A549 (cell line): ENCODE measurements around the gene PKHD1. TPM values are rescaled to one million over a fixed set of nuclear protein-coding genes. Genes with fewer than 3 reads are reported as not detected.

Source experiments
- ATAC-seq, 2 experiments: fragments of 200-7000 bp in 1 of 2; fragments of >200 bp in 1 of 2; cut with Nextera tagmentation in 1 of 2; cut with Tn5 transposase in 1 of 2; 3 replicates each; pipeline versions ENCODE4 v1.8.0 to v1.9.1; 2018 to 2020; ENCODE audit warnings: mild to moderate bottlenecking in 1 of 2, moderate library complexity in 1 of 2
- CTCF ChIA-PET: fragments of 300-600 bp; sonication (Branson Sonifier 250); formaldehyde crosslinking; extraction: SDS; loops from one replicate; lab custom pipeline; 2021; ENCODE audit warnings: antibody characterized with exemption, inconsistent platforms; lab: Yijun Ruan, JAX
- POLR2A ChIA-PET: fragments of 350-600 bp; formaldehyde crosslinking; extraction: SDS; loops from one replicate; lab custom pipeline; 2021; ENCODE audit warnings: antibody characterized with exemption, inconsistent platforms; lab: Yijun Ruan, JAX
- DNase-seq, 2 experiments: peaks; one replicate each; pipeline versions ENCODE4 v3.0.0 to v3.0.0-alpha.2; 2011 to 2016; ENCODE audit warnings: low read depth in 1 of 2, low spot score in 1 of 2
- FAIRE-seq: peaks from 2 replicates; lab custom pipeline; 2011; peaks lifted over from hg19 to GRCh38; lab: Jason Lieb, UNC
- H3K27ac ChIP-seq, 2 experiments: fragments of >200 bp; sonication (Bioruptor Twin); formaldehyde crosslinking; 3 replicates each; pipeline ENCODE4 v1.5.1; 2016 to 2017
- H3K4me1 ChIP-seq: fragments of >200 bp; sonication (Bioruptor Twin); formaldehyde crosslinking; 3 replicates; pipeline ENCODE4 v1.6.1; 2016
- H3K4me2 ChIP-seq: fragments of >200 bp; sonication (Bioruptor Twin); formaldehyde crosslinking; 3 replicates; pipeline ENCODE4 v1.6.1; 2016
- H3K4me3 ChIP-seq: fragments of >200 bp; sonication (Bioruptor Twin); formaldehyde crosslinking; 3 replicates; pipeline ENCODE4 v1.5.1; 2016
- H3K9me3 ChIP-seq: fragments of >200 bp; sonication (Bioruptor Twin); formaldehyde crosslinking; 3 replicates; pipeline ENCODE4 v1.6.1; 2016
- BHLHE40 ChIP-seq: IDR thresholded peaks from 2 replicates; pipeline ENCODE4 v1.6.1; 2012; ENCODE audit warnings: low read depth, low read length, inconsistent platforms
- CBX2 ChIP-seq: fragments of 200-600 bp; sonication (generic); IDR thresholded peaks from 2 replicates; pipeline ENCODE4 v1.6.1; 2016; ENCODE audit warnings: low read depth, mild to moderate bottlenecking, borderline replicate concordance
- CHD2 ChIP-seq: fragments of 150-350 bp; IDR thresholded peaks from 2 replicates; pipeline ENCODE4 v1.6.1; 2014; ENCODE audit warnings: low read length; ENCODE audit not compliant: partially characterized antibody
- CHD4 ChIP-seq: fragments of 200-600 bp; sonication (generic); IDR thresholded peaks from 2 replicates; pipeline ENCODE4 v1.6.1; 2016; ENCODE audit warnings: antibody characterized with exemption, mild to moderate bottlenecking, borderline replicate concordance
- HES2 ChIP-seq: fragments of >200 bp; sonication (Bioruptor Twin); formaldehyde crosslinking; IDR thresholded peaks from 2 replicates; pipeline ENCODE4 v1.6.1; 2016
- HEYL ChIP-seq: fragments of 250-450 bp; sonication (Bioruptor Pico); IDR thresholded peaks from 2 replicates; pipeline ENCODE4 v1.8.0; 2021; ENCODE audit warnings: mild to moderate bottlenecking, moderate library complexity
- HOXB13 ChIP-seq: fragments of 250-450 bp; sonication (Bioruptor Pico); IDR thresholded peaks from 2 replicates; pipeline ENCODE4 v1.5.0; 2020; ENCODE audit warnings: low read depth, mild to moderate bottlenecking, moderate library complexity
- JUN ChIP-seq, 2 experiments: fragments of >200 bp; sonication (Bioruptor Twin); formaldehyde crosslinking; IDR thresholded peaks; 2 replicates in 1 of 2; 3 replicates in 1 of 2; pipeline ENCODE4 v1.6.1; 2016 to 2017
- NFE2L2 ChIP-seq: fragments of 150-350 bp; conservative IDR thresholded peaks from 2 replicates; pipeline ENCODE4 v1.6.1; 2014; ENCODE audit warnings: low read length
- NPAS2 ChIP-seq: fragments of 250-450 bp; sonication (Bioruptor Pico); IDR thresholded peaks from 2 replicates; pipeline ENCODE4 v1.8.0; 2022; ENCODE audit warnings: mild to moderate bottlenecking, moderate library complexity, borderline replicate concordance
- NR3C1 ChIP-seq: fragments of >200 bp; sonication (Bioruptor Twin); formaldehyde crosslinking; IDR thresholded peaks from 3 replicates; pipeline ENCODE4 v1.6.1; 2017
- POLR2AphosphoS2 ChIP-seq: conservative IDR thresholded peaks from 2 replicates; pipeline ENCODE4 v1.6.1; 2012; ENCODE audit warnings: low read length, improper control_type of control experiment, inconsistent platforms
- RARB ChIP-seq: fragments of 250-450 bp; sonication (Bioruptor Pico); IDR thresholded peaks from 2 replicates; pipeline ENCODE4 v1.8.0; 2021; ENCODE audit warnings: mild to moderate bottlenecking, moderate library complexity
- RFX5 ChIP-seq: fragments of 450-650 bp; IDR thresholded peaks from 2 replicates; pipeline ENCODE4 v1.7.1; 2014; ENCODE audit warnings: antibody characterized with exemption, mild to moderate bottlenecking, moderate library complexity
- RNF2 ChIP-seq: fragments of 200-600 bp; sonication (generic); IDR thresholded peaks from 2 replicates; pipeline ENCODE4 v1.6.1; 2016; ENCODE audit warnings: low read depth, mild to moderate bottlenecking, antibody characterized with exemption, moderate library complexity, borderline replicate concordance
- SMC3 ChIP-seq: fragments of >200 bp; sonication (Bioruptor Twin); formaldehyde crosslinking; IDR thresholded peaks from 3 replicates; pipeline ENCODE4 v1.6.1; 2018; ENCODE audit warnings: inconsistent platforms
- TFCP2L1 ChIP-seq: fragments of 250-450 bp; sonication (Bioruptor Pico); IDR thresholded peaks from 2 replicates; pipeline ENCODE4 v1.5.0; 2021; ENCODE audit warnings: mild to moderate bottlenecking
- WGBS: methylation state at CpG from one replicate; pipeline ENCODE4 v1.1.6; 2017; ENCODE audit errors: missing lambda C conversion rate; 5-methylcytosine and 5-hydroxymethylcytosine counted together
- polyA plus RNA-seq, 4 experiments: library from polyadenylated mRNA; depleted of rRNA in 3 of 4; stranded (reverse); fragments of >200 nt; fragmentation: RNase III in 1 of 4; extraction: RNeasy Plus Mini Kit Qiagen cat#74134 plus additional on column Dnase treatment in 1 of 4; gene quantifications; 2 replicates in 3 of 4; 3 replicates in 1 of 4; pipeline ENCODE4 v1.2.3, GENCODE V29; 2011 to 2017
- TF ChIP-seq, protein P1 (sequence below): fragments of >200 bp; sonication (Bioruptor Twin); formaldehyde crosslinking; IDR thresholded peaks from 3 replicates; pipeline ENCODE4 v1.5.1; 2016
- TF ChIP-seq, protein P2 (sequence below): fragments of 250-450 bp; sonication (Bioruptor Pico); IDR thresholded peaks from 2 replicates; pipeline ENCODE4 v1.5.0; 2021; ENCODE audit warnings: mild to moderate bottlenecking, moderate library complexity, borderline replicate concordance
- TF ChIP-seq, protein P3 (sequence below): fragments of 250-450 bp; sonication (Bioruptor Pico); IDR thresholded peaks from 2 replicates; pipeline ENCODE4 v1.5.0; 2020; ENCODE audit warnings: low read depth, mild to moderate bottlenecking, moderate library complexity
- TF ChIP-seq, protein P4 (sequence below): IDR thresholded peaks from 2 replicates; pipeline ENCODE4 v1.6.1; 2012; ENCODE audit warnings: low read depth, borderline replicate concordance

Gene PKHD1
- polyA plus RNA-seq, 2 of the 4 experiments (the other 2 are of a cell fraction), result not detected

- TF ChIP-seq RFX5 (no peak), CBX2 (no peak), RNF2 (no peak), SMC3 (no peak), HEYL (CRISPR knock-in tag) (no peak), CHD2 (no peak)
- TF ChIP-seq, protein P1, sequence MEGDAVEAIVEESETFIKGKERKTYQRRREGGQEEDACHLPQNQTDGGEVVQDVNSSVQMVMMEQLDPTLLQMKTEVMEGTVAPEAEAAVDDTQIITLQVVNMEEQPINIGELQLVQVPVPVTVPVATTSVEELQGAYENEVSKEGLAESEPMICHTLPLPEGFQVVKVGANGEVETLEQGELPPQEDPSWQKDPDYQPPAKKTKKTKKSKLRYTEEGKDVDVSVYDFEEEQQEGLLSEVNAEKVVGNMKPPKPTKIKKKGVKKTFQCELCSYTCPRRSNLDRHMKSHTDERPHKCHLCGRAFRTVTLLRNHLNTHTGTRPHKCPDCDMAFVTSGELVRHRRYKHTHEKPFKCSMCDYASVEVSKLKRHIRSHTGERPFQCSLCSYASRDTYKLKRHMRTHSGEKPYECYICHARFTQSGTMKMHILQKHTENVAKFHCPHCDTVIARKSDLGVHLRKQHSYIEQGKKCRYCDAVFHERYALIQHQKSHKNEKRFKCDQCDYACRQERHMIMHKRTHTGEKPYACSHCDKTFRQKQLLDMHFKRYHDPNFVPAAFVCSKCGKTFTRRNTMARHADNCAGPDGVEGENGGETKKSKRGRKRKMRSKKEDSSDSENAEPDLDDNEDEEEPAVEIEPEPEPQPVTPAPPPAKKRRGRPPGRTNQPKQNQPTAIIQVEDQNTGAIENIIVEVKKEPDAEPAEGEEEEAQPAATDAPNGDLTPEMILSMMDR, result no peak
- H3K9me3 ChIP-seq, result no peaks in the 10 kb centered on the region
- DNase-seq, result no peak
- no peak overlapping the region for H3K4me3 ChIP-seq
- H3K4me1 ChIP-seq, result no peaks in the 10 kb centered on the region
- ChIA-PET CTCF (interaction anchor here (1.3 kb wide), 1 partner anchor 57 kb away, joined by 3 read pairs; no protein-coding TSS in a partner anchor), POLR2A (no interaction called here)
- no peak for FAIRE-seq
- H3K27ac ChIP-seq, result no peak overlapping the region
- ATAC-seq, result no peak
- H3K4me2 ChIP-seq, result no peak overlapping the region
Measured at GRCh38 chr6:52106994-52107393, 19.6 kb upstream of the PKHD1 start.

- H3K4me3 ChIP-seq, result no peak overlapping the region
- TF ChIP-seq NFE2L2 (no peak), TFCP2L1 (CRISPR knock-in tag) (no peak), HOXB13 (CRISPR knock-in tag) (no peak), CHD4 (no peak), BHLHE40 (no peak), HES2 (no peak), RARB (CRISPR knock-in tag) (no peak), POLR2AphosphoS2 (no peak), NPAS2 (no peak), JUN (IDR thresholded peaks at IDR 0.05) (no peak), NR3C1 (no peak)
- TF ChIP-seq, protein P2, sequence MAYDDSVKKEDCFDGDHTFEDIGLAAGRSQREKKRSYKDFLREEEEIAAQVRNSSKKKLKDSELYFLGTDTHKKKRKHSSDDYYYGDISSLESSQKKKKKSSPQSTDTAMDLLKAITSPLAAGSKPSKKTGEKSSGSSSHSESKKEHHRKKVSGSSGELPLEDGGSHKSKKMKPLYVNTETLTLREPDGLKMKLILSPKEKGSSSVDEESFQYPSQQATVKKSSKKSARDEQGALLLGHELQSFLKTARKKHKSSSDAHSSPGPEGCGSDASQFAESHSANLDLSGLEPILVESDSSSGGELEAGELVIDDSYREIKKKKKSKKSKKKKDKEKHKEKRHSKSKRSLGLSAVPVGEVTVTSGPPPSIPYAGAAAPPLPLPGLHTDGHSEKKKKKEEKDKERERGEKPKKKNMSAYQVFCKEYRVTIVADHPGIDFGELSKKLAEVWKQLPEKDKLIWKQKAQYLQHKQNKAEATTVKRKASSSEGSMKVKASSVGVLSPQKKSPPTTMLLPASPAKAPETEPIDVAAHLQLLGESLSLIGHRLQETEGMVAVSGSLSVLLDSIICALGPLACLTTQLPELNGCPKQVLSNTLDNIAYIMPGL (CRISPR knock-in tag), result no peak
- TF ChIP-seq, protein P3, sequence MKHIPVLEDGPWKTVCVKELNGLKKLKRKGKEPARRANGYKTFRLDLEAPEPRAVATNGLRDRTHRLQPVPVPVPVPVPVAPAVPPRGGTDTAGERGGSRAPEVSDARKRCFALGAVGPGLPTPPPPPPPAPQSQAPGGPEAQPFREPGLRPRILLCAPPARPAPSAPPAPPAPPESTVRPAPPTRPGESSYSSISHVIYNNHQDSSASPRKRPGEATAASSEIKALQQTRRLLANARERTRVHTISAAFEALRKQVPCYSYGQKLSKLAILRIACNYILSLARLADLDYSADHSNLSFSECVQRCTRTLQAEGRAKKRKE (CRISPR knock-in tag), result no peak
- TF ChIP-seq, protein P4, sequence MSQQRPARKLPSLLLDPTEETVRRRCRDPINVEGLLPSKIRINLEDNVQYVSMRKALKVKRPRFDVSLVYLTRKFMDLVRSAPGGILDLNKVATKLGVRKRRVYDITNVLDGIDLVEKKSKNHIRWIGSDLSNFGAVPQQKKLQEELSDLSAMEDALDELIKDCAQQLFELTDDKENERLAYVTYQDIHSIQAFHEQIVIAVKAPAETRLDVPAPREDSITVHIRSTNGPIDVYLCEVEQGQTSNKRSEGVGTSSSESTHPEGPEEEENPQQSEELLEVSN, result no peak
- no peak for ATAC-seq
- FAIRE-seq, result no peak
- POLR2A ChIA-PET, result no interaction called here
- CTCF ChIA-PET, result no interaction called here
- no peak overlapping the region for H3K4me2 ChIP-seq
- no peak overlapping the region for H3K27ac ChIP-seq
- 21% methylated on average over 4 of the region's 4 CpGs for WGBS
- H3K9me3 ChIP-seq, result no peaks in the 10 kb centered on the region
- no peaks in the 10 kb centered on the region for H3K4me1 ChIP-seq
- DNase-seq, result no peak
Measured at GRCh38 chr6:52104979-52105378, 17.6 kb upstream of the PKHD1 start.
